OCI-LY3 (cell line): ENCODE data around the gene ZDHHC19.

Source experiments
- CTCF ChIP-seq: fragments of 200-600, 300-600 bp; sonication (generic); IDR thresholded peaks from 2 replicates; pipeline ENCODE4 v1.5.1; 2014; ENCODE audit warnings: antibody characterized with exemption, low read length, low read depth
- EZH2phosphoT487 ChIP-seq: fragments of 200-600 bp; shearing (Covaris generic); IDR thresholded peaks from 2 replicates; pipeline ENCODE4 v1.6.1; 2018; ENCODE audit warnings: antibody characterized with exemption, mixed run types, low read depth

GRCh38 chr3:196246612-196247308 is 35.6 kb upstream of the ZDHHC19 start:
- no peak for TF ChIP-seq CTCF
- no peak for TF ChIP-seq EZH2phosphoT487
